CD4-positive, alpha-beta T cell treated with Interleukin-21 for 1 hour (primary cell): ENCODE results near the gene SPTSSB.

Experiments
- DNase-seq: peaks from one replicate; pipeline ENCODE4 v3.0.0-alpha.2; 2020

SPTSSB gene

GRCh38 chr3:161390200-161390599 is 18.9 kb upstream of the SPTSSB start:
- DNase-seq = no peak

GRCh38 chr3:161389445-161390035 is 18.2 kb upstream of the SPTSSB start:
- DNase-seq = no peak

DNA sequence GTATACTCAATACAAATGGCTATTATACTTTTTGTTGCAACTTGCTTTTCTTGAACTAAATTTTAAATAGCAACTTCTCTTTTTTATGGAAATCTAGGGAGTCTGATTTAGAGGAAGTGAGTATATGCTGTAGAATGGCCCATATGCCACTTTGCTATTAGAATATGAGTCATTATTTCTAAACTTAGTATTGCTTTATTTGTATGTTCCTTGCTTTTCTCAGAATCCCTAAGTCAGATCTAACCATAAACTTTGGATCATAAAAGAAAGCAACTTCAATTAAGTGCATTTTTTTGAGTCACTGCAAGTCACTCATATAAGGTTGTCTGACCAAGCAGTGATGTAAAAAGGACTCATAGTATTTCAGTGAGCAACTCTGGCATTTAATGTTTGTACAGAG is 17.5 kb upstream of the SPTSSB start:
- no peak for DNase-seq

DNA sequence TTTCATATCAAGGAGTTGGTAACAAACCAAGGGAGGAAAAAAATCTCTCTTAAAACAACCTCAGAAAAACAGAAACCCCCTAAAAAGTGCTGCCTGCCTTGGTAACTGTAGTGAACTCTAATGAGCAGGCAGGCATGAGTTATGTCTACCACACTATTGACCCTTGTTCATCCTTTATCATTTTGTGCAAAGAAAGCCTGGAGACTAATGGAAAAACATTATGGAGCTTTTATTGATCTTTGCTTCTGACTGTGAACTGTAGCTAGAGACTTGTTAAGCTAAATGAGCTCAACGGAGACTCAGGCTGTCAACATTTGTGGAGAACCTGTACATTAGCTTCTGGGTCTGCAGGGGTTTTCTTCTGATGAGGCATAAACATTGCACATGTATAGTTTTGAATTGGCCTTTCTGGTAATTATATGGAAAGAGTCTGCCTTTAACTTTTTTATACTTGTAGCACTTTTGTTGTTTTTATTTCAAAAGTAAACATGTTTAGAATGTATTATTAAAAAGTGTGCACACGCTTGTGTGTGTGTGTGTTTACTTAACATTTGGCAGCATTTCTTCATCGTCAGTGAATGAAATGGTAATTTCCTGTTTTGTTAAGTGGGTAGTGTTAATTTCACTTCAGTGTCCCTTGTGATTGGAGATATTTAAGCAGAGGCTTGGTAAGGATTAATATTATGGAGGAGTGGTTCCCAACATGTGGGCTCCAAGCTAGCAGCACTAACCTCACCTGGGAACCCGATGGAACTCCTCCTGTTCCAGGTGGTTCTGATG is 15.9 kb upstream of the SPTSSB start:
- DNase-seq = no peak

GRCh38 chr3:161372321-161373260 is 1.3 kb upstream of the SPTSSB start:
- DNase-seq = no peak

GRCh38 chr3:161369531-161369930 is 1.8 kb downstream of the SPTSSB start:
- DNase-seq = no peak

- DNase-seq = no peak
Measured at GRCh38 chr3:161366094-161366493, 5.2 kb downstream of the SPTSSB start.

GRCh38 chr3:161358488-161358887 is 12.8 kb downstream of the SPTSSB start:
- DNase-seq = no peak

GRCh38 chr3:161356287-161356686 is 15.0 kb downstream of the SPTSSB start:
- no peak for DNase-seq

GRCh38 chr3:161355508-161355907 is 15.8 kb downstream of the SPTSSB start:
- no peak for DNase-seq

GRCh38 chr3:161354554-161354953 is 16.8 kb downstream of the SPTSSB start:
- DNase-seq = no peak

- no peak for DNase-seq
Measured at GRCh38 chr3:161351330-161351729, 20.0 kb downstream of the SPTSSB start.

GRCh38 chr3:161350916-161351315 is 20.4 kb downstream of the SPTSSB start:
- DNase-seq = no peak

GRCh38 chr3:161349529-161350312 is 21.6 kb downstream of the SPTSSB start:
- DNase-seq = peak; percentile 40

DNA sequence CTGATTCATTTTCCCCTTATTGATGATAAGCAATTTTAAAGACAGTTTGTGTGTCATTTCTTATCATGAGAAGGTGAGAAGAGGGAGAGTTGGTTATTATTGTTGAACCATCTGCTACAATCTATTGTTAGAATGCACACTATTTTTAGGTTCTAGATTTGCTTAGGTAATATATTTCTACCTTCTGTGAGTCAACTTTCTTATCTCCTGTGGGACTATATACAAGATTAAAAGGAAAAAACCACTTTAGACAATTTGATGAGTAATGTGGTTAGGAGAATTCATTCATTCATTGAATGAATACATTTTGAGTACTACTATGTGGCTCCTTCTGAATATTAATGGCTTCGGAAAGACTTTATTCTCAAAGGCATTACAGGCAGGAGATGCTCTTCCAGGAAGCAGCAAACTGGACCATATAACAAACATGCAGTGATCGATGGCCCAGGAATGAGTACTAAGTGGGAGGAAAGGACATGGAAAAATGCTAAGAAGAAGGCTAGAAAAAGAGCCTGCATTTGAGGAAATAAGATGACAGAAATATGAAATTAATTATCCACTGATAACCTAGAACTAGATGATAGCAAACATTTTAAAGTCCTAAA is 22.4 kb downstream of the SPTSSB start:
- no peak for DNase-seq

DNA sequence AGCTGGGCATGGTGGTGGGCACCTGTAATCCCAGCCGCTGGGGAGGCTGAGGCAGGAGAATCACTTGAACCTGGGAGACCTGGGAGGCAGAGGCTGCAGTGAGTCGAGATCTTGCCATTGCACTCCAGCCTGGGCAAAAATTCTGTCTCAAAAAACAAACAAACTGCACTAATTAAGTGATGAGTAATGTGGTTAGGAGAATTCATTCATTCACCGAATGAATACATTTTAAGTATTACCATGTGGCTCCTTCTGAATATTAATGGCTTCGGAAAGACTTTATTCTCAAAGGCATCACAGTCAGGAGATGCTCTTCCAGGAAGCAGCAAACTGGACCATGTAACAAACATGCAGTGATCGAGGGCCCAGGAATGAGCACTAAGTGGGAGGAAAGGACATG is 23.6 kb downstream of the SPTSSB start:
- no peak for DNase-seq

DNA sequence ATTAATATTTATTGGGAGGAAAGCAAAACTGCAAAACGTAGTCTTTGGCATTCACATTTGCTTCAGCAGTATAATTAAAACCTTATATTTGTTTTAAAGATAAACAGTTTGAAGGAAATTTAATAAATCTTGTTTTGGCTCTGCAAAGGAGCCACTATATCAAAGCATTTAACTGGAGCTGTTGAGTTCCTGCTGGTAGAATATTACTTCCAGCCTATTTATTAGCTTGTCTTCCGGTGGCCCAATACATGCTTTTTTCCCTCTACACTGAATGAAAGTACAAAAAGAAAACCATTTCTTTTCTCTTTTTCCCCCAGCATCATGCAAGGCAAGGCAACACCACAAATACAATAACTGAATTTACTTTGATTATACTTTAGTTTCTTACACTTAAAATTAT is 26.3 kb downstream of the SPTSSB start:
- DNase-seq = no peak

GRCh38 chr3:161343986-161344385 is 27.3 kb downstream of the SPTSSB start:
- DNase-seq = no peak

- no peak for DNase-seq
Measured at GRCh38 chr3:161343540-161343939, 27.8 kb downstream of the SPTSSB start.

- no peak for DNase-seq
Measured at GRCh38 chr3:161342629-161343028, 28.7 kb downstream of the SPTSSB start.

GRCh38 chr3:161339517-161340500 is 31.5 kb downstream of the SPTSSB start:
- no peak for DNase-seq
